GM19395 (cell line): ENCODE measurements around the gene OGDH.

ENCODE experiments used
- ATAC-seq: cut with Tn5 transposase; IDR thresholded peaks from one replicate; pipeline ENCODE4 v1.9.1; 2021; ENCODE audit warnings: mild to moderate bottlenecking, moderate library complexity; ENCODE audit not compliant: unreplicated experiment

OGDH gene

GRCh38 chr7:44636926-44637325 is 30.5 kb downstream of the OGDH start:
- no peak for ATAC-seq

- peak; percentile 50 for ATAC-seq
Measured at GRCh38 chr7:44637788-44638594, 31.6 kb downstream of the OGDH start.

- ATAC-seq: peak; percentile 76
Measured at GRCh38 chr7:44638611-44639557, 32.5 kb downstream of the OGDH start.

GRCh38 chr7:44639671-44640321 is 33.4 kb downstream of the OGDH start:
- peak; percentile 9 for ATAC-seq

- no peak for ATAC-seq
Measured at GRCh38 chr7:44643206-44643605, 36.8 kb downstream of the OGDH start.

GRCh38 chr7:44645254-44645653 is 38.8 kb downstream of the OGDH start:
- ATAC-seq: no peak

GRCh38 chr7:44645696-44646095 is 39.3 kb downstream of the OGDH start:
- no peak for ATAC-seq

GRCh38 chr7:44646176-44646920 is 39.9 kb downstream of the OGDH start:
- ATAC-seq: no peak

- no peak for ATAC-seq
Measured at GRCh38 chr7:44646921-44647636, 40.7 kb downstream of the OGDH start.

- ATAC-seq: no peak
Measured at GRCh38 chr7:44647981-44648714, 41.7 kb downstream of the OGDH start.

- ATAC-seq: no peak
Measured at GRCh38 chr7:44650242-44650641, 43.8 kb downstream of the OGDH start.

- ATAC-seq: no peak
Measured at GRCh38 chr7:44650772-44651171, 44.3 kb downstream of the OGDH start.

GRCh38 chr7:44652535-44652934 is 46.1 kb downstream of the OGDH start:
- ATAC-seq: no peak

- no peak for ATAC-seq
Measured at GRCh38 chr7:44654255-44654796, 47.9 kb downstream of the OGDH start.

- ATAC-seq: no peak
Measured at GRCh38 chr7:44655341-44655740, 48.9 kb downstream of the OGDH start.

- ATAC-seq: no peak
Measured at GRCh38 chr7:44658979-44659378, 52.6 kb downstream of the OGDH start.

GRCh38 chr7:44661233-44661632 is 54.8 kb downstream of the OGDH start:
- no peak for ATAC-seq

GRCh38 chr7:44664780-44665461 is 58.5 kb downstream of the OGDH start:
- ATAC-seq: no peak
